ENCODE measurements around the gene CYTH2.
A peak's percentile ranks its signal among the peaks of the same experiment; 100 is the strongest.
"Not testable (repeated sequence)": the region's sequence is repeated elsewhere in the genome, so short reads cannot be mapped to it uniquely, and the experiment has no call there.

The CYTH2 gene

DNA sequence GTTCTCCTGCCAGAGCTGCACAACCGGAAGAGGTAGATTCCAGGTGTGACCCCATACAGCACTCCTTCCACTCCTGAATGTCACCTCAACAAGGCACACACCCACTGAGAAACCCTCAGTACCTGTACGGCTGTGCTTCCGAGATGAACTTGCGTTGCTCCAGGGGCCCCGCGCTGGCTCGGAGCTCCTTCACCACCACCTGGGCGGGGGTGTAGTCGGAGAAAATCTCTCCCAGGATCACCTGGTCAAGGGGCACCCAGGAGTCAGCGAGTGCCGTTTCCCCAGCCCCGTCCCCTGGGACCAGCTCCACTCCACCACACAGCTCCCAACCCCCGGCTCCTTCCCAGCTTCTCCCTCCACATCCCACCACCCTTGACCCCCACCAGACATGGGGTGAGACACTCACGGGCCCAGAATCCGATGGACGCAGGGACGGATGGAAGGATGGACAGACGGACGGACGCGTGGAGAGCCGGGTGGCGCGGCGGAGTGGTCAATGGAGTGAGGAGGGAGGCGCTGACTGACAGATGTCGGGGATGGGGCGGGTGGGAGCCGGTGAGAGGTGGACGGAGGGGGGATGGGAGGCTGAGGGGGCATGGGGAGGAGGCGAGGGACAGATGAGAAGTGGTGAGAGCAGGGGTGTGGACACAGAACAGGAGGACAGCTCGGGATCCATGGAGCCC lies 39.7 kb downstream of the CYTH2 start:
- no peaks in the 10 kb centered on the region for H3K4me1 ChIP-seq (ENCODE audit: control insufficient read depth, insufficient read depth, low read length)
- H3K4me3 ChIP-seq (ENCODE audit: low read length) = no peak overlapping the region
- no peaks in the 10 kb centered on the region for H3K36me3 ChIP-seq (ENCODE audit: control insufficient read depth, insufficient read depth, low read length)
- no peak overlapping the region for H3K9ac ChIP-seq (ENCODE audit: low read length)
- no peak overlapping the region for H3K27ac ChIP-seq (ENCODE audit: low read depth, low read length)
- peaks cover 11% of the 10 kb centered on the region for H3K27me3 ChIP-seq (ENCODE audit: control insufficient read depth, insufficient read depth, low read length)

DNA sequence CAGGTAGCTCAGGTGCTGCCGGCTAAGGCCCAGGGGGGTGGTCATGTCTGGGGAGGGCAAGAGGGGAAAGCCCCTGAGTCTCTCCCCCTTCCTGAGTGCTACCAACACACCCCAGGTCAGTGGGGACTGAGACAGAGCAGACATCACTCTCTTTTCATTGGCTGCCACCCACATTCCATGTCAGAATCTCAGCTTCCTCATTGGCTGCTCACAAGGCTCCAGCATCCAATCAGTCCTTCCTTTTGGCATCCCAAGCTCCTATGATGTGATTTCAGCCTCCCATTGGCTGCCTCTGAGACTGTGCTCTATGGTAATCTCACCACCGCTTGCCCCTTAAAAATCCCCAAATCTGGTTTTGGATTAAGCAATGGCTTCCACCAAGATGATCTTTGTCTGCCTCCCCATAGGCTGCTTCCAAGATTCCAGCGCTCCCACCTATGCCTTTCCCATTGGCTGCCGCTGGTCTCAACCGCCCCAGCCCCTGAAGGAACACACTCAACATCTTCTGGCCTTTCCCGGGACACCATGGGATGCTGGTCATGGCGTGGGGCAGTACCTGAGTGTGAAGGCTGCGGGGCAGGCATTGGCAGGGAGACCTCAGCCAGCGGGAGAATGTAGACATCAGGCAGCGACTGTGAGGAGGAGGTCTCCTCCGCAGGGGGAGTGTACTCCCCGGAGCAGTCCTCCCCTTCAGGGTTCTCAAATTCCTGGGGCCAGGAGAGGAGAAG lies 40.5 kb downstream of the CYTH2 start:
- no peak overlapping the region for H3K27ac ChIP-seq (ENCODE audit: low read depth, low read length)
- H3K27me3 ChIP-seq (ENCODE audit: control insufficient read depth, insufficient read depth, low read length) = peaks cover 11% of the 10 kb centered on the region
- H3K9ac ChIP-seq (ENCODE audit: low read length) = no peak overlapping the region
- no peaks in the 10 kb centered on the region for H3K4me1 ChIP-seq (ENCODE audit: control insufficient read depth, insufficient read depth, low read length)
- no peak overlapping the region for H3K4me3 ChIP-seq (ENCODE audit: low read length)
- H3K36me3 ChIP-seq (ENCODE audit: control insufficient read depth, insufficient read depth, low read length) = no peaks in the 10 kb centered on the region

DNA sequence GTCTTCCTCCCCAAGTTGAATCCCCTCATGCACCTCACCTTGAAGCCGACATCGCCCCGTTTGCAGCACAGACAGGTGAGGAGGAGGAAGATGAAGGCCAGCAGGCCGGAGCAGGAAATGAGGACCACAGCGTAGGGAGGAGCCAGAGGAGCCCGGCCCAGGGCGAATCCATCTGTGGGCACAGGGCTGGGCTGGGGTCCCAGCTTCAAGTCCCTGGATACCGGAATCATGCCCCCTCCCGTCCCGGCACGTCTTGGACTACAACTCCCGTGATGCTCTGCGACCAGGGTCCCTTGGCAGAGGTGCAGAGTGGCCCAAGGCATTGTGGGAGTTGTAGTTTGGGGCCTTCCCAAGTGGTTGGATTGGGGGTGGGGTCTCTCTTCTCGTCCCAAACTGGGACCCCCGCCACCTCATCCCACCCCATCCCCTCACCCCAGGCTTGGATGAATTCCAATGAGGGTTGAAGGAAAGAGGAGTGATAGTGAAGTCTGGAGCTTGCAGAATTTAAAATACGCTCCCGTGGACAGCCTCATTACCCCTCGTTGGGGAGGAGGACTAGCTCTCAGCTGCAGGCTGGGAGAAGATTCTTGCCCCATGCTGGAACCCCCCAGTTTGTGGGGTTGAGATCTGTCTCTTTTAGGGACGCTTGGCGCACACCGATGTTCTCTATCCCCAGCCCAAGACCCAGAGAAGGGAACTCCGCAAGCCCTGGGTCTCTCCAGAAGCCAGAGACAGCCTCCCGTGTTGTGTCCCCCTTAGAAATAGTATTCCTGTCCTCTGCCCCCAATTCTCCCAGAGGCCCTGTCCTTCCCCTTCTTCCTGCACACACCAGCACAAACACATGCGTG lies 41.5 kb downstream of the CYTH2 start:
- Histone ChIP-seq H3K9ac (ENCODE audit: low read length) (peak overlapping the region; percentile 16), H3K27me3 (ENCODE audit: control insufficient read depth, insufficient read depth, low read length) (peaks cover 11% of the 10 kb centered on the region)

DNA sequence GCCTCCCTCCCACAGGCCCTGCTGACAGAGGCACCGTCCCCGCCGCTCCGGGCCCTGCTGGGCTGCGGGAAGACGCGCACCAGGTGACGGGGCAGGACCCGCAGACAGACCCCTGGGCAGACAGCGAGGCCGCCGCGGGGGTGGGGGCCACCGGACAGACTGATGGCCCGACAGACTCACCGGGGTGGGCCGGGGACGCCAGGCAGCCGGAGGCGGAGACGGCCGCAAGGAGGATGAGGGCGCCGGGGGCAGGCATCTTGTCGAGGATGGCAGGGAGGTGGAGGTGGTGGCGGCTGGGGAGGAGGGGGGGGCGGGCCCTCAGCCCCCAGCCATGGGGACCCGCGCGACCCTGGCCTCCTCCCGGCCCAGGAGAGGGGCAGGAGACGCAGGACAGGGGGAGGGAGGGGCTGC lies 42.2 kb downstream of the CYTH2 start:
- Histone ChIP-seq H3K27ac (ENCODE audit: low read depth, low read length) (no peak overlapping the region), H3K4me1 (ENCODE audit: control insufficient read depth, insufficient read depth, low read length) (no peaks in the 10 kb centered on the region), H3K4me3 (ENCODE audit: low read length) (no peak overlapping the region), H3K27me3 (ENCODE audit: control insufficient read depth, insufficient read depth, low read length) (peaks cover 11% of the 10 kb centered on the region), H3K9ac (ENCODE audit: low read length) (no peak overlapping the region), H3K36me3 (ENCODE audit: control insufficient read depth, insufficient read depth, low read length) (no peaks in the 10 kb centered on the region)

More for the DNA sequence above, 41.5 kb downstream of the CYTH2 start:
- Histone ChIP-seq H3K36me3 (ENCODE audit: control insufficient read depth, insufficient read depth, low read length) (no peaks in the 10 kb centered on the region), H3K27ac (ENCODE audit: low read depth, low read length) (no peak overlapping the region), H3K4me3 (ENCODE audit: low read length) (peak overlapping the region; percentile 18), H3K4me1 (ENCODE audit: control insufficient read depth, insufficient read depth, low read length) (no peaks in the 10 kb centered on the region)

DNA sequence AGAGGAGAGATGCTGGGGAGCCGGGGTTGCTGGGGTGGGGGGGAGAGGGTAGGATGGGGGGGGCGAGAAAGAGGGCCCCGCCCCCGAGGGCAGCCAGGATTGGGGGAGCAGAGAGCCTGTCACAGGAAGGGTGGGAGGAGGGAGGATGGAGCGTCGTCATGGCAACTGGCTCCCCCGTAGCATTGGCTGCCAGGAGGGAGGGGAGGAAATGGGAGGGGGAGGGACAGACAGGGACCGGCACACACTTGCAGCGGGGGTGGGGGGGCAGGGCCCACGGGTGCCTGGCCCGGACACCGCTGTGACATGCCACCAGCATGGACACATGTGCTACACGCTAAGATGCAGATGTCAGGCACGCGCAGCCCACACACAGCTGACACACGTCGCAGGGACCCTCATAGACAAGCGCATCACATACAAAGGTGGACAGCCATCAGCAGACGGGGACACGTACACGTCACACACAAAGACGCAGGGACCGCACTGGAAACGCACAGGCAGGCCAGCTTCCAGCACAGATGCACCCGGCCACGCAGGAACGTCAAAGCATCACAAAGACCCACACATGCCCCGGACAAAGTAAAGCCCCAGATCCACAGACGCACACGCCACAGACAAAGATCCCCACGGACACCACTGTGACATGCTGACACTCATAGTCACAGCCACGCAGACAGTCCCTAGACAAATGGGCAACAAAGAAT lies 42.8 kb downstream of the CYTH2 start, which contains the start of gene LMTK3:
TSS of gene LMTK3 (minus strand) at position 36 of the 704 bp plus-strand sequence. CDS start 259 bp downstream, outside the sequence.
- Histone ChIP-seq H3K27ac (ENCODE audit: low read depth, low read length) (no peak within 1 kb of the TSS), H3K36me3 (ENCODE audit: control insufficient read depth, insufficient read depth, low read length) (no peaks in the 10 kb centered on the region), H3K9ac (ENCODE audit: low read length) (no peak within 1 kb of the TSS), H3K4me3 (ENCODE audit: low read length) (no peak within 1 kb of the TSS), H3K27me3 (ENCODE audit: control insufficient read depth, insufficient read depth, low read length) (peaks cover 11% of the 10 kb centered on the region), H3K4me1 (ENCODE audit: control insufficient read depth, insufficient read depth, low read length) (no peaks in the 10 kb centered on the region)

DNA sequence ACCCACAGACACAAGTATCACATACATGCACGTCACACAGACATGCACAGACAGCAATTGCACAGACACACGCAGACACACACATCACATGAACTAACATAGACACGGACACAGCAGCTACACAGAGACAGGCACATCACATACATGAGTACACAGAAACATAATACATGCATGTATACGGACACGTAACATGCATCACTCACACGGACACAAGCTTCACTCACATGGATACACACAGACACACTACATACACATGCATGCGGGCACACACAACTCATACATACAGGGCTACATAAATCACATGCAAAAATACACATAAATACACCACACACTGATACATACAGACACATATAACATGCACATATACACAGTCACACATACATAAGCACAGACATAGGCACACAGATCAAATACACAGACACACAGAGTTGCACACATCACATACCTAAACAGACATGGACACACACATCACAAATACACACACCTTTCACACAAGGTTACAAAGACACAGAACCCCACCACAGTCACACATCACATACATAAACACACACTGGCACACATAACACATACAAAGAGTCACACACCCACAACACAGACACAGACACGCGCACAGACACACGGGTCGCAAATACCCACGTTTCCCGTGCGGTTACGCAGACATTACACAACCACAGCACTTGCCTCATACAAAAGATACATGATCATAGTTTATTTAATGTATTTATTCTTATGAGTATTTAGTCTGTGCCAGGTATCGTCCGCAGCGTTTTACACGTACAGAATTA lies 43.5 kb downstream of the CYTH2 start:
- Histone ChIP-seq H3K9ac (ENCODE audit: low read length) (no peak overlapping the region), H3K4me1 (ENCODE audit: control insufficient read depth, insufficient read depth, low read length) (no peaks in the 10 kb centered on the region), H3K27ac (ENCODE audit: low read depth, low read length) (no peak overlapping the region), H3K36me3 (ENCODE audit: control insufficient read depth, insufficient read depth, low read length) (no peaks in the 10 kb centered on the region), H3K4me3 (ENCODE audit: low read length) (no peak overlapping the region), H3K27me3 (ENCODE audit: control insufficient read depth, insufficient read depth, low read length) (peaks cover 11% of the 10 kb centered on the region)

DNA sequence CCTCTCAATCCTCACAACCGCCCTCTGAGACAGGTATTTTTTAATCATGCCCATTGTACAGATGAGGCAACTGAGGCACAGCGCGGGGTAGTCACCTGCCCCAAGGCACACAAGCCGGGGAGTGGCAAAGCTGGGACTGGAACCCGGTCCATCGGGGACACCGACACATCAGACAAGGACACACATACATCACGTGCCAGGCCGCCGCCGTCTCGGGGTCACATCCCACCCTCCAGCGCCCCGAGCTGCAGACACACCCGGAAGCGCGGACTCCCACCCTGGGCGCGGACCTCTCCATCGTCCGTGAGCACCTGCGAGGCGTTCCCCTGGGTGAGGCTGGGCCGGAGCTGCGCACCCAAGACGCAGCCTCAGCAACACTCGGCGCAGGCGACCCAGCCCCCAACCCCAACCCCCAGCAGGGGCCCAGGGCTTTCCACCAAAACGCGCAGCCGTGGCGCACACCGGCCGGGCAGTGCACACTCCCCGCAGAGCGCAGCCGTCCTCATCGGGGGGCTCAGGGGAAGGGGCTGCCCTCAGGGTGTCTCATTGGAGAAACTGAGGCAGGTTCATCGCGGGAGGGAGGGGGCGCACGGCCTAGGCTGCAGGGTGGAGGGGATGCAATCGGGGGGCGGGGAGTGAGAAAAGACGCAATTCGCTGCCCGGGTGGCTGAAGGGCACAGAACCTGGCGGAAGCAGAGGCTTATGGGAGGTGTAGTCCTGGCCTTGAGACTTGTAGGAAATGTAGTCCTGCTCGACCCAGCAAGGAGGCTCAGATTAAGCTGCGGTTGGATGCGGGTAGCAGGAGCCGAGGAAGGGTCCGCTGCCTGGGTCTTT lies 44.3 kb downstream of the CYTH2 start:
- H3K4me1 ChIP-seq (ENCODE audit: control insufficient read depth, insufficient read depth, low read length) = no peaks in the 10 kb centered on the region
- H3K27ac ChIP-seq (ENCODE audit: low read depth, low read length) = no peak overlapping the region
- peak overlapping the region; percentile 79 for H3K4me3 ChIP-seq (ENCODE audit: low read length)
- peaks cover 11% of the 10 kb centered on the region for H3K27me3 ChIP-seq (ENCODE audit: control insufficient read depth, insufficient read depth, low read length)
- H3K36me3 ChIP-seq (ENCODE audit: control insufficient read depth, insufficient read depth, low read length) = no peaks in the 10 kb centered on the region
- no peak overlapping the region for H3K9ac ChIP-seq (ENCODE audit: low read length)

DNA sequence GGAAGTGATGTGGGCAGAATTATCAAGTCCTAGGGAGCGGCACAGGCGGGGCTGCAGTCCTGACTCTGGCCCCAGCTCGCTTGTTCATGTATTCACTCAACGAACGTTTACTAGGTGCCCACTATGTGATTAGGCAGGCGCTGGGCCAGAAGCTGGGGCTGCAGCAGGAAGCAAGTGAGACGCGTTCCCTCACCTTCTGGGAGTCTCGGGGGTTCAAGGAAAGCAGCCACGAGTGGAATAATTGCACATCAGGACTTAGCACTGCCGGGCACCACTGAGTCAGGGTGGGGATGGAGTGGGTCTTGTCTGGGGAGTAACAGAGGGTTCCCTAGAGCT lies 44.9 kb downstream of the CYTH2 start:
- no peaks in the 10 kb centered on the region for H3K4me1 ChIP-seq (ENCODE audit: control insufficient read depth, insufficient read depth, low read length)
- H3K27ac ChIP-seq (ENCODE audit: low read depth, low read length) = no peak overlapping the region
- peaks cover 11% of the 10 kb centered on the region for H3K27me3 ChIP-seq (ENCODE audit: control insufficient read depth, insufficient read depth, low read length)
- H3K36me3 ChIP-seq (ENCODE audit: control insufficient read depth, insufficient read depth, low read length) = no peaks in the 10 kb centered on the region
- no peak overlapping the region for H3K9ac ChIP-seq (ENCODE audit: low read length)
- H3K4me3 ChIP-seq (ENCODE audit: low read length) = no peak overlapping the region

DNA sequence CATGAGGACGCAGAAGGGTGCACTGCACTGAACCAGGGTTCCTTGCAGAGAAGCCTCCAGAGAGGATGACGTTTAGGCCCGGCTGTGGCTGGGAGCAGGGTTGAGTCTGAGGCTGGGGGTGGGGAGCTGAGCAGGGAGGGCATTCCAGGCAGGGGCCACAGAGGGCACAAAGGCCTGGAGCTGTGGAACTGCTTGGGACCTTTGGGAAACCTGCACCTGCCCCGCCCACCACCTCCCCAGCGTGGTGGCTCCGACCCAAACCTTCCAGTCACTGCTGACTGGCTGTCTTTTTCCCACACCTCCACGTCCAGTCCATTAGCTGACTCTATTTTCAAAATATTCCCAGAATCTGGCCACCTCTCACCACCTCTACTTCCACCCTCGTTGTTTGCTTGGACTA lies 47.4 kb downstream of the CYTH2 start:
- H3K4me3 ChIP-seq (ENCODE audit: low read length) = no peak overlapping the region
- peaks cover 11% of the 10 kb centered on the region for H3K27me3 ChIP-seq (ENCODE audit: control insufficient read depth, insufficient read depth, low read length)
- H3K27ac ChIP-seq (ENCODE audit: low read depth, low read length) = no peak overlapping the region
- H3K9ac ChIP-seq (ENCODE audit: low read length) = no peak overlapping the region
- no peaks in the 10 kb centered on the region for H3K4me1 ChIP-seq (ENCODE audit: control insufficient read depth, insufficient read depth, low read length)
- H3K36me3 ChIP-seq (ENCODE audit: control insufficient read depth, insufficient read depth, low read length) = no peaks in the 10 kb centered on the region

DNA sequence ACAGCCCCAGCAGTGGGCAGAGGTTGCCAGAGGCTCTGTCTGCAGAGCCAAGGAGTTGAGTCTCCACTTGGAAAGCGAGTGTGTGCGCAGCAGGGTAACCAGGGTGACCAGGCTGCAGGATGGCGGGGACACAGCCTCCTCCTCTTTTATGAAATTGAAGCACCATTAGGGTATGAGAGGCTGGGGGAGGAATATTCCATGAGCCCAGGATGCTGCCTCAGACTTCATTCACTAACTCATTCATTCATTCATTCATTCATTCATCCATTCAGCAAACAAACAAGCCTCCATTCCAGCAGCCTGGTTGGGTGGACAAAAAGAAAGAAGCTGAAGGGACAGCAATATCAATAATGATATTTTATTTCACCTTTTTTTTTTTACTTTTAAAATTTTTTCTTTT lies 49.0 kb downstream of the CYTH2 start:
- Histone ChIP-seq H3K4me1 (ENCODE audit: control insufficient read depth, insufficient read depth, low read length) (no peaks in the 10 kb centered on the region), H3K27me3 (ENCODE audit: control insufficient read depth, insufficient read depth, low read length) (peaks cover 3% of the 10 kb centered on the region), H3K9ac (ENCODE audit: low read length) (no peak overlapping the region), H3K36me3 (ENCODE audit: control insufficient read depth, insufficient read depth, low read length) (no peaks in the 10 kb centered on the region), H3K27ac (ENCODE audit: low read depth, low read length) (no peak overlapping the region), H3K4me3 (ENCODE audit: low read length) (no peak overlapping the region)

DNA sequence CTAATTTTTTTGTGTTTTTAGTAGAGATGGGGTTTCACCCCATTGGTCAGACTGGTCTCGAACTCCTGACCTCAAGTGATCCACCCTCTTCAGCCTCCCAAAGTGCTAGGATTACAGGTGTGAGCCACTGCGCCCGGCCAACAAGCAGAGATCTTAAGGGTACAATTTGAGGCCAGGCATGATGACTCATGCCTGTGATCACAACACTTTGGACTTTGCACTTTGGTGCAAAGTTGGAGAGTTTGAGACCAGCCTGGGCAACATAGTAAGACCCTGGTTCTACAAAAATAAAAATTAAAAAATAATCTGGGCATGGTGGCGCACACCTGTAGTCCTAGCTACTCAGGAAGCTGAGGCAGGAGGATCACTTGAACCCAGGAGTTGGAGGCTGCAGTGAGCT lies 50.3 kb downstream of the CYTH2 start:
- H3K4me3 ChIP-seq (ENCODE audit: low read length); H3K4me1 ChIP-seq (ENCODE audit: control insufficient read depth, insufficient read depth, low read length); H3K9ac ChIP-seq (ENCODE audit: low read length); H3K36me3 ChIP-seq (ENCODE audit: control insufficient read depth, insufficient read depth, low read length); H3K27me3 ChIP-seq (ENCODE audit: control insufficient read depth, insufficient read depth, low read length); H3K27ac ChIP-seq (ENCODE audit: low read depth, low read length): not testable (repeated sequence)

Measured in rectal smooth muscle tissue (tissue), 1 donor.